Sigmoid colon (tissue), 4 donors: Measurements from ENCODE around the gene MAST2.

Experiments used
- CTCF ChIP-seq, 4 experiments: fragments of 450-650 bp in 3 of 4; fragments of 200-600 bp in 1 of 4; IDR thresholded peaks; one replicate each; pipeline ENCODE4 v1.5.1; 2016 to 2019; ENCODE audit warnings: antibody characterized with exemption in 4 of 4, mild to moderate bottlenecking in 3 of 4, moderate library complexity in 2 of 4
- EP300 ChIP-seq, 4 donors: sonication (generic); formaldehyde crosslinking; IDR thresholded peaks; one replicate each; pipeline ENCODE4 v1.6.1; 2017; ENCODE audit warnings: antibody characterized with exemption in 4 of 4
- POLR2A ChIP-seq, 2 donors: fragments of 450-650 bp; IDR thresholded peaks; one replicate each; pipeline ENCODE4 v1.6.1; 2016; ENCODE audit warnings: antibody characterized with exemption in 2 of 2, mild to moderate bottlenecking in 2 of 2, moderate library complexity in 2 of 2
- POLR2AphosphoS5 ChIP-seq, 4 donors: sonication (generic); formaldehyde crosslinking; IDR thresholded peaks; one replicate each; pipeline ENCODE4 v1.6.1; 2017; ENCODE audit warnings: antibody characterized with exemption in 4 of 4

- no peak for TF ChIP-seq POLR2AphosphoS5 (IDR thresholded peaks at IDR 0.05)
- no peak for TF ChIP-seq CTCF (IDR thresholded peaks at IDR 0.05)
- no peak for TF ChIP-seq POLR2A (IDR thresholded peaks at IDR 0.05)
- no peak for TF ChIP-seq EP300 (IDR thresholded peaks at IDR 0.05)
Observed at GRCh38 chr1:45820788-45821187, 17.4 kb downstream of the MAST2 start.
